ENCODE results near the gene CDK11A. TPM values are rescaled to one million over a fixed set of nuclear protein-coding genes. Genes with fewer than 3 reads are reported as not detected.
"Not testable (repeated sequence)": the region's sequence is repeated elsewhere in the genome, so short reads cannot be mapped to it uniquely, and the experiment has no call there.

Gene CDK11A
- total RNA-seq (212 TPM), polyA plus RNA-seq (10 to 100 TPM; 10.2 to 30.4 (median 15.3) TPM)

DNA sequence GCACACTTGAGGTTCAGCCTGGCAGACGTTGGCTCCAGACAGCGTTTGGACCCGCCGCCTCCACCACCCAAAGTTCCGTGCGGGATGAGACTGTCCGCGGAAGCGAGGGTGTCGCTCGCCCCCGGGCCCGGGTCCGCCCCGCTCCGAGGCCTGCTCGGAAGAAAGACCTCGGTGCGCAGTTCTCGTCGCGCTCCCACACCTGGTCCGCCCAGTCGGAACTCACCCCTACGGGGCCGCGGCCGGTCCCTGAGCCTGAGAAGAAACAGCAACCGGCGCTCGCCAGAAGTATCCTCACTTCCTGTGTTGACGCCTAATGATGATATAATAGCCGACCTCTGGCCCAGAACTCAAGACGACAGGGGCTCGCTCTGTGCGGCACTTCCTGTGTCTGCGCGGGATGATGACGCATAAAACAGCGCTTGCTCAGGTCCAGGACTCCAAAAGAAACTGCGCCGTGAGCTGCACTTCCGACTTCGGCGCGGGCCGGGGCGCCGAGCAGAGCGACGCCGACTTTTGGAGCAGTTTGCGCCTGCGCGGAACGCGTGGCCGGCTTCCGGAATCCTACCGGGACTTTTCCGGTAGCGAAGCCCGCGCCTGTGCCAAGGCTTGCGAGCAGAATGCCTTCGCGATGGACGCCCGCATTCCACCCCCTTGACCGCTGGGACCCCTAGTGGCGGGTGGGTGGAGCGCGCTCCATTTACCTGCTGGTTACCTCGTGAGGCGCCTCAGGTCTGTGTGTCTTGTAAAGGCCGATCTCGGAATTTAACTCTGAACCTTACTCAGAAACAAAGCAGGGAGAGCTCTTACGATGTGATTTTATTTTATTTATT lies at the start of gene CDK11A:
TSS of gene CDK11A (minus strand) at position 323 of the 830 bp plus-strand sequence. CDS start 1,539 bp downstream, outside the sequence.
- Histone ChIP-seq H3K4me1 (ENCODE audit: control insufficient read depth, insufficient read depth, low read length, poor library complexity, severe bottlenecking) (peaks cover 15% of the 10 kb centered on the region), H3K36me3 (ENCODE audit: control insufficient read depth, insufficient read depth, low read length) (peaks cover 15% of the 10 kb centered on the region), H3K27ac (ENCODE audit: insufficient read depth, low read length, poor library complexity, severe bottlenecking) (peak within 1 kb of the TSS; percentile 88), H3K4me3 (ENCODE audit: low read depth, low read length) (peak within 1 kb of the TSS; percentile 61)
- H3K9me3 ChIP-seq (ENCODE audit: control insufficient read depth in 2 of 2, low read length in 2 of 2); H3K27me3 ChIP-seq (ENCODE audit: control insufficient read depth, insufficient read depth, low read length); H3K27me3 Mint-ChIP-seq; H3K9me3 Mint-ChIP-seq: not testable (repeated sequence)
- Mint-ChIP-seq H3K4me3 (peak within 1 kb of the TSS; percentile 93 to 98 (median 96)), H3K4me1 (peaks cover 11 to 30% (median 18%) of the 10 kb centered on the region in 4 donors), H3K36me3 (peaks cover 15% of the 10 kb centered on the region), H3K27ac (peak within 1 kb of the TSS; percentile 69 to 99 (median 98))
- ATAC-seq (ENCODE audit: low read depth in 2 of 2) (peak; percentile 84 to 93), DNase-seq (peak; percentile 99 to 100 (median 100))

DNA sequence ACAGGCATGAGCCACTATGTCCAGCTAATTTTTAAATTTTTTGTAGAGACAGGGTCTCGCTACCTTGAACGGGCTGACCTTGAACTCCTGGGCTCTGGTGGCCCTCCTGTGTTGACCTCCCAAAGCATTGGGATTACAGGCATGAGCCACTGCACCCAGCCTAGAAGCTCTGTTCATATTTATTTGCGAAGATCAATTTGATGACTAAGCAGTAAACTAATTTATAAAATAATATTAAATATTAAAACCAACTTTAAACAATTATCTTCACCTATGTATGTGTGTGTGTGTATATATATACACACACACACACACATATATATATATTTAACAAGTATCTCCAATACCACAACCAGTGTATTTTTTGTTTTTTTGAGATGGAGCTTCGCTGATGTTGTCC lies 49.7 kb upstream of the CDK11A start:
- peaks cover 0 to 35% (median 27%) of the 10 kb centered on the region in 4 donors for H3K4me1 Mint-ChIP-seq
- Histone ChIP-seq H3K27me3 (ENCODE audit: control insufficient read depth, insufficient read depth, low read length) (no peaks in the 10 kb centered on the region), H3K4me3 (ENCODE audit: low read depth, low read length) (no peak overlapping the region), H3K4me1 (ENCODE audit: control insufficient read depth, insufficient read depth, low read length, poor library complexity, severe bottlenecking) (peaks cover 29% of the 10 kb centered on the region), H3K36me3 (ENCODE audit: control insufficient read depth, insufficient read depth, low read length) (peaks cover 8% of the 10 kb centered on the region), H3K27ac (ENCODE audit: insufficient read depth, low read length, poor library complexity, severe bottlenecking) (no peak overlapping the region), H3K9me3 (ENCODE audit: control insufficient read depth in 2 of 2, low read length in 2 of 2) (no peaks in the 10 kb centered on the region)
- H3K4me3 Mint-ChIP-seq: no peak overlapping the region
- no peak overlapping the region for H3K27ac Mint-ChIP-seq
- no peak for DNase-seq
- H3K9me3 Mint-ChIP-seq: peaks cover 0 to 5% (median 1%) of the 10 kb centered on the region in 7 donors
- H3K36me3 Mint-ChIP-seq: peaks cover 22% of the 10 kb centered on the region
- no peak for ATAC-seq (ENCODE audit: low read depth in 2 of 2)
- H3K27me3 Mint-ChIP-seq: no peaks in the 10 kb centered on the region

DNA sequence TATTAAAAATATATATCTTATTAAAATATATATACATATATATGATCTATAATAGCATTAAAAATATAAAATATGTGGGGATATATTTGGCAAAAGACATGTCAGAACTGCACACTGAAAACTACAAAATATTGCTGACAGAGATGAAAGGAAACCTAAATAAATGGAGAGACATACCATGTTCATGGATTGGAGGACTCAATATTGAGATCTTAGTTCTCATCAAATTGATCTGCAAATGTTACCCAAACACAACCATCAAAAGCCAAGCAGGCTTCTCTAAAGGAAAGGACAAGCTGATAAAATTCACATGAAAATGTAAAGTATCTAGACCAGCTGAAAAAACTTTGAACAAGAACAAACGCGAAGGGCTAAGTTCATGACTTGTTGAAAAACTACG lies 46.9 kb upstream of the CDK11A start:
- H3K4me1 ChIP-seq (ENCODE audit: control insufficient read depth, insufficient read depth, low read length, poor library complexity, severe bottlenecking): peaks cover 10% of the 10 kb centered on the region

DNA sequence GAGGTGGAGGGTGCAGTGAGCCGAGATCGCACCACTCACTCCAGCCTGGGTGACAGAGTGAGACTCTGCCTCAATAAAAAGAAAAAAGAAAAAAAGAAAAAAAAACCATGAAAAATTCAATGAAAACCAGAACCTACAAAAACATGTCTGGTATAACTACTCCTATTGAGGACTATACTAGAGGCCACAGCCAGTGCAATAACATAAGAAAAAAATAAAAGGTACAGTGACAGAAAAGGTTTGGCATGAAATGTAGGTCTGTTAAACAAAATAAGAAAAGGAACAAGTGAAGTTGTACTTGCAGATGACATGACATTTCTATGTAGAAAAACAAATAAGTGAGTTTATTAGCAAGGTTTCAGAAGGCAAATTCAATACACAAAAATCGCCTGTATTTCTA lies 45.9 kb upstream of the CDK11A start:
- Mint-ChIP-seq H3K9me3 (peaks cover 0 to 5% (median 1%) of the 10 kb centered on the region in 7 donors), H3K27me3 (no peaks in the 10 kb centered on the region), H3K4me1 (peaks cover 0 to 14% (median 8%) of the 10 kb centered on the region in 4 donors), H3K36me3 (peaks cover 28% of the 10 kb centered on the region), H3K4me3 (peak overlapping the region in 1 of 4 donors; percentile 43), H3K27ac (no peak overlapping the region)
- DNase-seq (no peak), ATAC-seq (ENCODE audit: low read depth in 2 of 2) (no peak)
- no peaks in the 10 kb centered on the region for H3K9me3 ChIP-seq (ENCODE audit: control insufficient read depth in 2 of 2, low read length in 2 of 2)
- no peaks in the 10 kb centered on the region for H3K27me3 ChIP-seq (ENCODE audit: control insufficient read depth, insufficient read depth, low read length)
- H3K36me3 ChIP-seq (ENCODE audit: control insufficient read depth, insufficient read depth, low read length): peaks cover 20% of the 10 kb centered on the region
- H3K4me1 ChIP-seq (ENCODE audit: control insufficient read depth, insufficient read depth, low read length, poor library complexity, severe bottlenecking): peaks cover under 1% of the 10 kb centered on the region
- H3K4me3 ChIP-seq (ENCODE audit: low read depth, low read length): no peak overlapping the region
- H3K27ac ChIP-seq (ENCODE audit: insufficient read depth, low read length, poor library complexity, severe bottlenecking): no peak overlapping the region

More for the DNA sequence above, 46.9 kb upstream of the CDK11A start:
- no peak for ATAC-seq (ENCODE audit: low read depth in 2 of 2)
- H3K36me3 ChIP-seq (ENCODE audit: control insufficient read depth, insufficient read depth, low read length): peaks cover 19% of the 10 kb centered on the region
- no peaks in the 10 kb centered on the region for H3K9me3 ChIP-seq (ENCODE audit: control insufficient read depth in 2 of 2, low read length in 2 of 2)
- no peak overlapping the region for H3K4me3 ChIP-seq (ENCODE audit: low read depth, low read length)
- no peak overlapping the region for H3K27ac ChIP-seq (ENCODE audit: insufficient read depth, low read length, poor library complexity, severe bottlenecking)
- peaks cover 29% of the 10 kb centered on the region for H3K36me3 Mint-ChIP-seq
- peak overlapping the region in 1 of 4 donors; percentile 73 for H3K4me3 Mint-ChIP-seq
- H3K27ac Mint-ChIP-seq: no peak overlapping the region
- no peaks in the 10 kb centered on the region for H3K27me3 ChIP-seq (ENCODE audit: control insufficient read depth, insufficient read depth, low read length)
- peaks cover 0 to 24% (median 18%) of the 10 kb centered on the region in 4 donors for H3K4me1 Mint-ChIP-seq
- DNase-seq: no peak
- peaks cover 0 to 5% (median 1%) of the 10 kb centered on the region in 7 donors for H3K9me3 Mint-ChIP-seq
- no peaks in the 10 kb centered on the region for H3K27me3 Mint-ChIP-seq

DNA sequence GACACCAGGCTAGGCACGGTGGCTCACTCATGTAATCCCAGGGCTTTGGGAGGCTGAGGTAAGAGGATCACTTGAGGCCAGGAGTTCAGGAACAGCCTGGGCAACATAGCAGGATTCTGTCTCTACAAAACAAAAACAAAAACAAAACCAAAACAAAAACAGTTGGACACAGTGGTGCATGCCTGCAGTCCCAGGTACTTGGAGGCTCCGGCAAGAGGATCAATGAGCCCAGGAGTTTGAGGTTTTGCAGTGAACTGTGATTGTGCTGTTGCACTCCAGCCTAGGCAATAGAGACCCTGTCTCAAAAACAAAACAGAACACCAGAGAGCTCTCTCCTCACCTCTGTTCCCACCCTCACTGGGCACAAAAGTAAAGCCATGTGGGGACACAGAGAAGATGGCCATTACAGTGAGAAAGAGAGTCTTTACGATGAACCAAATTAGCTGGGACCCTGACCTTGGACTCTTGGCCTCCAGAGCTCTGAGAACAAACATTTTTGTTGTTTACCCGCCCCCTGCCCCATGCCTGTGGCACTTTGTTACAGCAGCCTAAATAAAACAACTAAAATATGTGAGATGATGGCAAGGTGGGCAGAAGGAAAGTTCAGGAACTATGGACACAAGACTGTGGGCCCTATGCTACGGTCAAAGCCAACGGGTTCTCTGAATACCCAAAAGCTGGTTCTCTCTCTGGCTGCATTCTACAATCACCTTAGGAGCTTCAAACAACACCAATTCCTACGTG lies 44.3 kb upstream of the CDK11A start:
- Mint-ChIP-seq H3K27ac (peak overlapping the region in 2 of 3 donors; percentile 15 to 20), H3K27me3 (no peaks in the 10 kb centered on the region), H3K9me3 (peaks cover 0 to 5% (median 1%) of the 10 kb centered on the region in 7 donors), H3K4me3 (no peak overlapping the region), H3K36me3 (peaks cover 32% of the 10 kb centered on the region), H3K4me1 (peaks cover 0 to 14% (median 7%) of the 10 kb centered on the region in 4 donors)
- Histone ChIP-seq H3K27ac (ENCODE audit: insufficient read depth, low read length, poor library complexity, severe bottlenecking) (no peak overlapping the region), H3K27me3 (ENCODE audit: control insufficient read depth, insufficient read depth, low read length) (no peaks in the 10 kb centered on the region), H3K9me3 (ENCODE audit: control insufficient read depth in 2 of 2, low read length in 2 of 2) (no peaks in the 10 kb centered on the region), H3K4me3 (ENCODE audit: low read depth, low read length) (no peak overlapping the region), H3K36me3 (ENCODE audit: control insufficient read depth, insufficient read depth, low read length) (peaks cover 36% of the 10 kb centered on the region), H3K4me1 (ENCODE audit: control insufficient read depth, insufficient read depth, low read length, poor library complexity, severe bottlenecking) (no peaks in the 10 kb centered on the region)
- DNase-seq (no peak), ATAC-seq (ENCODE audit: low read depth in 2 of 2) (no peak)

DNA sequence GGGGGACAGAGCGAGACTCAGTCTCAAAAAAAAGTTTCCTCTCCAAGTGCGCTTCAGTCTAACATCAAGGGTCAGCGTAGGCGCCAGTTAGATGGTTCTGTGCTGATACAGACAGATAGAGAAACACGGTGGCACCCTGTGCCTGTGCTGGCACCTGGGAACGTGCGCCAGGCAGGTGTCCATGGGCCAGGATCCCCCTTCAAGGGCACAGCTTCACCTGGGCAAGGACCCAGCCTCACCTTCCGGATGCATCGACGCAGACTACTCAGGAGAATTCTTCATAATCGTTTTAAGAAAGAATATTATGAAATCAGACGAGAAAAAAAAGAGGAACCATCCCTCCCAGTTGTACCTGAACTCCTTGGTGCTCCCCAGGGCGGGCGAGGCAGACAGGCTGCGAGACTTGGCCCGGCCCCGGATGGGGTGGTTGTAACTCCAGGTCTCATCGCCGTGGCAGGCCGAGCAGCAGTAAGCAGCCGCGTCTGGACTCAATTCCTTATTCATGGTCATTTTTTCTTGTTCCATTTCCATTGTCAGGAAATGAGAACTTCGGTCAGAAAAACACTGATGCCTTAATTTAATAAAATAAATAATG lies 40.8 kb upstream of the CDK11A start:
- H3K27ac ChIP-seq (ENCODE audit: insufficient read depth, low read length, poor library complexity, severe bottlenecking): no peak overlapping the region
- no peak for ATAC-seq (ENCODE audit: low read depth in 2 of 2)
- no peak overlapping the region for H3K4me3 ChIP-seq (ENCODE audit: low read depth, low read length)
- no peaks in the 10 kb centered on the region for H3K9me3 Mint-ChIP-seq
- no peaks in the 10 kb centered on the region for H3K27me3 Mint-ChIP-seq
- H3K9me3 ChIP-seq (ENCODE audit: control insufficient read depth in 2 of 2, low read length in 2 of 2): no peaks in the 10 kb centered on the region
- no peaks in the 10 kb centered on the region for H3K4me1 ChIP-seq (ENCODE audit: control insufficient read depth, insufficient read depth, low read length, poor library complexity, severe bottlenecking)
- H3K4me1 Mint-ChIP-seq: peaks cover 0 to 7% (median 2%) of the 10 kb centered on the region in 4 donors
- H3K36me3 Mint-ChIP-seq: peaks cover 20% of the 10 kb centered on the region
- H3K27me3 ChIP-seq (ENCODE audit: control insufficient read depth, insufficient read depth, low read length): no peaks in the 10 kb centered on the region
- no peak overlapping the region for H3K27ac Mint-ChIP-seq
- H3K36me3 ChIP-seq (ENCODE audit: control insufficient read depth, insufficient read depth, low read length): peaks cover 44% of the 10 kb centered on the region
- H3K4me3 Mint-ChIP-seq: no peak overlapping the region
- DNase-seq: no peak

Data from CD4-positive, CD25-positive, alpha-beta regulatory T cell (primary cell).